ENCODE data around the gene FAM47A. TPM values are rescaled to one million over a fixed set of nuclear protein-coding genes. Genes with fewer than 3 reads are reported as not detected.

FAM47A gene
- total RNA-seq: not detected

DNA sequence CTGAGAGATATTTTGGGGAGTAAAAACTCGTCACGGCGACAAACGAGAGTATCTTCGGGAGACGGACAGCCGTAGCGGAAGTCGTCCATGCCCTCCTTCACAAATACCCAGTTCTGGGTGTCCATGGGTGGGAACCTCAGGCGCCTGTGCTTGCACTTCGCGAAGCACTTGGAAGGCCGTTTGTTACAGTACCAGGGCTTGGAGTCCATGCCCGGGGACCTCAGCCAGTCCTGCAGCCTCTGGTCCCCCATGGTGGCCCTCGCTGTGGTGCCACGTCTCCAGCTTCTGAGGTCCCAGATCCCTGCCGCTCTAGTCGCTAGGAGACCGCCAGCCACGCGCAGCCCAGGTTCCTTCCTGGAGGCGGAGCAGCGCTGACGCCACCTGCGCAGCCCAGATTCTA lies at the start of gene FAM47A:
FAM47A (minus strand) TSS at position 287 of the 400 bp plus-strand sequence; CDS start at position 251, 36 bp downstream.
- ATAC-seq: no peak

DNA sequence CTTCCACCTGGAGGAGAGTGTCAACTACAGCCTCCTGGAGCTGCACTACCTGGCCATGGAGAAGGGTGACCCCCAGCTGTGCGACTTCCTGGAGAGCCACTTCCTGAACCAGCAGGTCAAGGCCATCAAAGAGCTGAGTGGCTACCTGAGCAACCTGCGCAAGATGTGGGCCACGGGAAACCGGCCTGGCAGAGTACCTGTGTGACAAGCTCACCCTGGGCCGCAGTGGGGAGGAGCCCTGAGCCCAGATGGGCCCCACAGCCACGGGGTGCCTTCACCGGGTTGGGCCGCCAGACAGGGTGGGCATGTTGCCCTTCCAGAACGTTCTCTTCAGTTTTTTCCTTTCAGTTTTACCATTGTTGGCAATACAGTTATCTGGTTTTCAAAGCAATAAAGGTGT lies 15.2 kb upstream of the FAM47A start:
- ATAC-seq: no peak

- no peak for ATAC-seq
Measured at GRCh38 chrX:34146906-34147305, 14.8 kb upstream of the FAM47A start.

- ATAC-seq: no peak
Measured at GRCh38 chrX:34144246-34144645, 12.1 kb upstream of the FAM47A start.

- no peak for ATAC-seq
Measured at GRCh38 chrX:34140816-34141215, 8.7 kb upstream of the FAM47A start.

DNA sequence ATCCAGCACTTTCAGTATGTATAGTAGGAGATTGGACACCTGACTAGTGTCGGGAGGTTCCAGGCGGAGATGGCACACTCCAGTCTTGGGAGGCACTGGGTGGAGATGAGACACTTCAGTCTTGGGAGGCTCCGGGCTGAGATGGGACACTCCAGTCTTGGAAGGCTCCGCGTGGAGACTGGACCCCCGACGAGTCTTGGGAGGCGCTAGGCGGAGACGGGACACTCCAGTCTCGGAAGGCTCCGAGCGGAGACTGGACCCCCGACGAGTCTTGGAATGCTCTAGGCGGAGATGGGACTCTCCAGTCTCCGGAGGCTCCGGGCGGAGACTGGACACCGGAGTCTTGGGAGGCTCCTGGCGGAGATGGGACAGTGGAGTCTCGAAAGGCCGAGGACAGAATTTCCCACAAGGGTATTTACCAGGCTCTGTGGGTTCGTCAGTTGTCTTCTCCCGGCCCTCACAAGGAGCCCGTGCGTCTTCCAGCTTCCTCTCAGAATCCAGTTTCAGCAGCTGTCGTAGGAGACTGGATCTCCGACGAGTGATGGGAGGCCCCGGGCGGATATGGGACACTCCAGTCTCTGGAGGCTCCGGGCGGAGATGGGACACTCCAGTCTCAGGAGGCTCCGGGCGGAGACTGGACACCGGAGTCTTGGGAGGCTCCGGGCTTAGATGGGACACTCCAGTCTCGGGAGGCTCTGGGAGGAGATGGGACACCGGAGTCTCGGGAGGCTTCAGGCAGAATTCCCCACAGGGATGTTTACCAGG lies 952 bp downstream of the FAM47A start:
- no peak for ATAC-seq

- no peak for ATAC-seq
Measured at GRCh38 chrX:34130501-34130900, 1.6 kb downstream of the FAM47A start.

GRCh38 chrX:34126011-34126410 lies 6.1 kb downstream of the FAM47A start:
- ATAC-seq: no peak

DNA sequence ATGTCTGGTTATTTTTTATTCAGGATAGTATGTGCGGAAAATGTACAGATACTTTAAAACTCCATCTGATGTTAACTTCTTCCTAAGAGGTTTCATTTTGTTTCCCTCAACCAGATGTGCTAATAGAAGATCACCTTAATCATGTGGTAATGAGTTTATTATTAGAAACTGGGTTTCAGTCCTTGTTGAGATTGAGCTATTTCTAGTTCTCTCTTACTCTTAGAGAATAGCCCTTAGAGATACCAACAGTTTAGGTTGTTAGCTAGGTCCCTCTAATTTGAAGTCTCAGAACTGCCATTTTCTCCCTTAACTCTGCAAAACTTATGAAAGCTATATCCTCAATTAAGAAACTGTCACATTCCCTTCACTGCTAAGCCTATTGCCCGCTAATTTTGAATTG lies 13.0 kb downstream of the FAM47A start:
- ATAC-seq: no peak

- no peak for ATAC-seq
Measured at GRCh38 chrX:34112459-34112858, 19.7 kb downstream of the FAM47A start.

All from esophagus mucosa (tissue), 1 donor.